Lower leg skin (tissue), 3 donors: ENCODE measurements around the gene ACVR1.

Experiments
- CTCF ChIP-seq, 3 donors: fragments of 450-650 bp; IDR thresholded peaks; one replicate each; pipeline ENCODE4 v1.5.1; 2016; ENCODE audit warnings: antibody characterized with exemption in 3 of 3, mild to moderate bottlenecking in 3 of 3, moderate library complexity in 2 of 3
- POLR2A ChIP-seq, 2 donors: fragments of 450-650 bp; IDR thresholded peaks; one replicate each; pipeline ENCODE4 v1.6.1; 2016 to 2017; ENCODE audit warnings: antibody characterized with exemption in 2 of 2, mild to moderate bottlenecking in 1 of 2, moderate library complexity in 1 of 2

- no peak for TF ChIP-seq POLR2A (IDR thresholded peaks at IDR 0.05)
- no peak for TF ChIP-seq CTCF (IDR thresholded peaks at IDR 0.05)
Measured at GRCh38 chr2:157748371-157749142, 127.6 kb downstream of the ACVR1 start.
